CD14-positive monocyte (primary cell): Measurements from ENCODE around the gene GABRB2. TPM values are rescaled to one million over a fixed set of nuclear protein-coding genes. Genes with fewer than 3 reads are reported as not detected.

Experiments used
- DNase-seq, 3 donors: peaks; one replicate each; pipeline ENCODE4 v3.0.0-alpha.2; 2011 to 2022
- H2AFZ ChIP-seq: 2 replicates; pipeline ENCODE4 v1.6.0; 2012; ENCODE audit warnings: mild to moderate bottlenecking, low read depth, low read length, inconsistent platforms; ENCODE audit not compliant: insufficient read depth, poor library complexity, severe bottlenecking
- H3K27ac ChIP-seq, 2 donors: 1 replicate in 1 of 2; 2 replicates in 1 of 2; pipeline ENCODE4 v1.5.1; 2012 to 2013; ENCODE audit warnings: low read length in 2 of 2, control low read depth in 1 of 2, inconsistent platforms in 1 of 2, low read depth in 1 of 2, mild to moderate bottlenecking in 1 of 2
- H3K27me3 ChIP-seq, 2 donors: one replicate each; pipeline versions ENCODE4 v1.6.0 to v1.6.1; 2011 to 2013; ENCODE audit warnings: low read length in 2 of 2; ENCODE audit not compliant: control insufficient read depth in 2 of 2, insufficient read depth in 2 of 2
- H3K36me3 ChIP-seq, 2 donors: replicated peaks in 1 of 2; 1 replicate in 1 of 2; 2 replicates in 1 of 2; pipeline versions ENCODE4 v1.5.1 to v1.6.1; 2012 to 2013; ENCODE audit warnings: low read length in 2 of 2, control low read depth in 1 of 2, inconsistent platforms in 1 of 2, mild to moderate bottlenecking in 1 of 2; ENCODE audit not compliant: insufficient read depth in 2 of 2, control insufficient read depth in 1 of 2
- H3K4me1 ChIP-seq, 2 donors: 1 replicate in 1 of 2; 2 replicates in 1 of 2; pipeline versions ENCODE4 v1.5.1 to v1.6.1; 2012 to 2013; ENCODE audit warnings: low read length in 2 of 2, control low read depth in 1 of 2, inconsistent platforms in 1 of 2, mild to moderate bottlenecking in 1 of 2, moderate library complexity in 1 of 2; ENCODE audit not compliant: insufficient read depth in 2 of 2, control insufficient read depth in 1 of 2
- H3K4me2 ChIP-seq: replicated peaks from 2 replicates; pipeline ENCODE3; 2012; ENCODE audit warnings: low read length, moderate library complexity, mild to moderate bottlenecking; ENCODE audit not compliant: poor library complexity, severe bottlenecking; ENCODE audit errors: extremely low read depth
- H3K4me3 ChIP-seq, 3 experiments: fragments of 200-600 bp in 1 of 3; sonication (generic) in 1 of 3; replicated peaks in 1 of 3; 1 replicate in 2 of 3; 2 replicates in 1 of 3; pipeline ENCODE4 v1.5.1; 2011 to 2013; ENCODE audit warnings: low read length in 3 of 3, mild to moderate bottlenecking in 3 of 3, control low read depth in 2 of 3, low read depth in 2 of 3, inconsistent platforms in 1 of 3, moderate library complexity in 1 of 3
- H3K79me2 ChIP-seq: 2 replicates; pipeline ENCODE4 v1.6.0; 2012; ENCODE audit warnings: mild to moderate bottlenecking, control low read depth, inconsistent platforms, low read length, moderate library complexity; ENCODE audit not compliant: insufficient read depth
- H3K9ac ChIP-seq: 2 replicates; pipeline ENCODE4 v1.6.0; 2017; ENCODE audit warnings: low read length, mild to moderate bottlenecking; ENCODE audit not compliant: insufficient read depth, poor library complexity, severe bottlenecking
- H3K9me3 ChIP-seq, 2 donors: replicated peaks in 1 of 2; 1 replicate in 1 of 2; 2 replicates in 1 of 2; pipeline versions ENCODE4 v1.5.1 to v1.6.1; 2012 to 2013; ENCODE audit warnings: low read length in 2 of 2, control low read depth in 1 of 2; ENCODE audit not compliant: control insufficient read depth in 1 of 2, insufficient read depth in 1 of 2
- H4K20me1 ChIP-seq: 2 replicates; pipeline ENCODE4 v1.6.0; 2012; ENCODE audit warnings: mild to moderate bottlenecking, low read length, control low read depth, moderate library complexity; ENCODE audit not compliant: insufficient read depth
- H3K27ac Mint-ChIP-seq, 7 donors: one replicate each; pipeline ENCODE4 v1.8.0; 2020; ENCODE audit warnings: mild to moderate bottlenecking in 7 of 7, mixed read lengths in 7 of 7, moderate library complexity in 6 of 7, inconsistent platforms in 2 of 7
- H3K27me3 Mint-ChIP-seq, 3 donors: one replicate each; pipeline ENCODE4 v1.8.0; 2021 to 2022; ENCODE audit warnings: low read depth in 3 of 3, mild to moderate bottlenecking in 3 of 3, mixed read lengths in 3 of 3, moderate library complexity in 3 of 3, inconsistent platforms in 1 of 3
- H3K36me3 Mint-ChIP-seq, 2 donors: one replicate each; pipeline ENCODE4 v1.8.0; 2020; ENCODE audit warnings: mixed read lengths in 2 of 2, inconsistent platforms in 1 of 2, mild to moderate bottlenecking in 1 of 2
- H3K4me1 Mint-ChIP-seq: one replicate; pipeline ENCODE4 v1.8.0; 2020; ENCODE audit warnings: mild to moderate bottlenecking, mixed read lengths
- H3K4me3 Mint-ChIP-seq, 2 donors: one replicate each; pipeline ENCODE4 v1.8.0; 2020; ENCODE audit warnings: mild to moderate bottlenecking in 2 of 2, mixed read lengths in 2 of 2, moderate library complexity in 1 of 2
- H3K9me3 Mint-ChIP-seq, 7 donors: one replicate each; pipeline ENCODE4 v1.8.0; 2020 to 2022; ENCODE audit warnings: mixed read lengths in 7 of 7, mild to moderate bottlenecking in 6 of 7, moderate library complexity in 6 of 7, inconsistent platforms in 2 of 7
- WGBS: methylation state at CpG from one replicate; pipeline ENCODE4 v1.1.5; 2013; ENCODE audit warnings: missing lambda C conversion rate; ENCODE audit not compliant: insufficient coverage; 5-methylcytosine and 5-hydroxymethylcytosine counted together
- intact Hi-C, 2 donors: fragments of 100-400 bp; cut with micrococcal nuclease; formaldehyde crosslinking; loops; one replicate each; pipeline versions ENCODE4 v1.15.0 to v1.15.1; 2023
- polyA plus RNA-seq, 3 donors: library from polyadenylated mRNA; depleted of rRNA in 1 of 3; unstranded in 2 of 3; stranded (reverse) in 1 of 3; fragments of 300-500 nt in 2 of 3; fragments of >200 nt in 1 of 3; fragmentation: Illumina TruSeq in 2 of 3; gene quantifications; 1 replicate in 2 of 3; 2 replicates in 1 of 3; pipeline ENCODE4 v1.2.3, GENCODE V29; 2012 to 2021
- TF ChIP-seq, protein P1 (sequence below): fragments of 200-600 bp; IDR thresholded peaks from one replicate; pipeline ENCODE4 v1.8.0; 2022; ENCODE audit warnings: antibody characterized with exemption, mild to moderate bottlenecking

GABRB2 gene
- polyA plus RNA-seq, 3 donors = not detected

- H3K79me2 ChIP-seq = no peaks in the 10 kb centered on the region
- intact Hi-C loops = no loop called here
- 67% methylated on average over 1 of the region's 3 CpGs for WGBS
- no peak for DNase-seq
- no peak overlapping the region for H3K27ac ChIP-seq
- Mint-ChIP-seq H3K36me3 (no peaks in the 10 kb centered on the region), H3K9me3 (peaks cover 0 to 2% (median 0%) of the 10 kb centered on the region in 7 donors), H3K4me3 (no peak overlapping the region), H3K27ac (no peak overlapping the region), H3K27me3 (peaks cover 0 to 2% (median 0%) of the 10 kb centered on the region in 3 donors), H3K4me1 (no peaks in the 10 kb centered on the region)
- no peak overlapping the region for H3K4me3 ChIP-seq
- no peaks in the 10 kb centered on the region for H3K36me3 ChIP-seq
- no peak overlapping the region for H2AFZ ChIP-seq
- TF ChIP-seq, protein P1, sequence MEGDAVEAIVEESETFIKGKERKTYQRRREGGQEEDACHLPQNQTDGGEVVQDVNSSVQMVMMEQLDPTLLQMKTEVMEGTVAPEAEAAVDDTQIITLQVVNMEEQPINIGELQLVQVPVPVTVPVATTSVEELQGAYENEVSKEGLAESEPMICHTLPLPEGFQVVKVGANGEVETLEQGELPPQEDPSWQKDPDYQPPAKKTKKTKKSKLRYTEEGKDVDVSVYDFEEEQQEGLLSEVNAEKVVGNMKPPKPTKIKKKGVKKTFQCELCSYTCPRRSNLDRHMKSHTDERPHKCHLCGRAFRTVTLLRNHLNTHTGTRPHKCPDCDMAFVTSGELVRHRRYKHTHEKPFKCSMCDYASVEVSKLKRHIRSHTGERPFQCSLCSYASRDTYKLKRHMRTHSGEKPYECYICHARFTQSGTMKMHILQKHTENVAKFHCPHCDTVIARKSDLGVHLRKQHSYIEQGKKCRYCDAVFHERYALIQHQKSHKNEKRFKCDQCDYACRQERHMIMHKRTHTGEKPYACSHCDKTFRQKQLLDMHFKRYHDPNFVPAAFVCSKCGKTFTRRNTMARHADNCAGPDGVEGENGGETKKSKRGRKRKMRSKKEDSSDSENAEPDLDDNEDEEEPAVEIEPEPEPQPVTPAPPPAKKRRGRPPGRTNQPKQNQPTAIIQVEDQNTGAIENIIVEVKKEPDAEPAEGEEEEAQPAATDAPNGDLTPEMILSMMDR = no peak
- no peaks in the 10 kb centered on the region for H3K27me3 ChIP-seq
- no peaks in the 10 kb centered on the region for H4K20me1 ChIP-seq
- H3K9me3 ChIP-seq = no peaks in the 10 kb centered on the region
- H3K9ac ChIP-seq = no peak overlapping the region
- H3K4me2 ChIP-seq = no peak overlapping the region
- no peaks in the 10 kb centered on the region for H3K4me1 ChIP-seq
Measured at GRCh38 chr5:161406880-161407279, 139.6 kb downstream of the GABRB2 start.

DNA sequence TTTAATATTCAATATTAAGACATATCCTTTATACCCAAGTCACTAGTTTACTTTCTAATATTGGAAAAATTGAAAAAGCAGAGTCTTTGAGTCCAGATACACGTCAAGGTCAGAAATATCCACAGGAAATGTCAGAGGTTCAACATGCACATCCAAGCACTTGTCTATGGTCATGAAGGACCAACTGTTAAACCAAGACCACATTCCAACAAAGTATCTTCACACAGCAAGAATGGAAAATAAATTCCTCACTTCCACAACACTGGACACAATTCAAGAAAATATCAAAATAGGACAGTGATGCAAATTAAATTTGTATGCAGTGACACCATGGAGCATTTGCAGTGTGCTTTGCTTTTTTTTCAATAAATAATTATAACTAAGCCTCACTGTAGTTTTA lies 142.5 kb downstream of the GABRB2 start:
- Mint-ChIP-seq H3K27ac (no peak overlapping the region), H3K36me3 (no peaks in the 10 kb centered on the region), H3K4me3 (no peak overlapping the region), H3K27me3 (peaks cover 0 to 2% (median 0%) of the 10 kb centered on the region in 3 donors), H3K4me1 (no peaks in the 10 kb centered on the region), H3K9me3 (peaks cover 0 to 2% (median 0%) of the 10 kb centered on the region in 7 donors)
- no peak for DNase-seq
- Histone ChIP-seq H3K79me2 (no peaks in the 10 kb centered on the region), H3K4me1 (no peaks in the 10 kb centered on the region), H3K27ac (no peak overlapping the region), H3K36me3 (no peaks in the 10 kb centered on the region), H2AFZ (no peak overlapping the region), H3K4me2 (no peak overlapping the region), H3K27me3 (no peaks in the 10 kb centered on the region), H4K20me1 (no peaks in the 10 kb centered on the region), H3K4me3 (no peak overlapping the region), H3K9ac (no peak overlapping the region), H3K9me3 (no peaks in the 10 kb centered on the region)
- intact Hi-C loops = no loop called here
- TF ChIP-seq, protein P1 = no peak
- WGBS = 86% methylated on average over 1 of the region's 1 CpG
